ENCODE measurements around the gene TSPO. TPM values are rescaled to one million over a fixed set of nuclear protein-coding genes. Genes with fewer than 3 reads are reported as not detected.

Gene TSPO
- total RNA-seq, 1 experiment from 2014 or later: 396 TPM

DNA sequence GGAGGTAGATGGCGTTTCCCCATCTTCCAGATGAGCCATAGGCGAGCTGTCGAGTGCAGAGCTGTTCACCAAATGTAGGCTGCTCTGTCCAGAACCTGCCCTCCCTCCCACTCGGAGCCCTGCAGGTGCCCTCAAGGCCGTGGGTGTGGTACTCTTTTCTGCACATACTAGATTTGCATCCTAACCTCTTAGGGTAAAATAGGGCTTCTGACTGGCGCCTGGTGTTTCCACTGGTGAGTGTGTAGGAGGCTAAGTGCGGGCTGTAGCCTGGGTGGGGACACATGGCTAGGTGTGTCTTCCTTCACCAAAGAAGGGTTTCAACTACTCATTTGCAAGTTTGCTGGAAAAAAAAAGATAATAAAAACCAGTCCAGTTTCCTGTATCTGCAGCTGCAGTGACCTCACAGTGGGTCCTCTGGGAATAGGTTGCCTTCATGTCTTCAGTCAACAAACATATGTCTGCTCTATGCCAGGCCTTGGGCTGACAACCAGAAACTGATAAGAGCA, 32.4 kb upstream of the TSPO start:
- Histone ChIP-seq H3K4me3 (no peak overlapping the region), H3K9me3 (replicated peaks) (no peaks in the 10 kb centered on the region), H3K27ac (no peak overlapping the region), H3K36me3 (no peaks in the 10 kb centered on the region), H3K27me3 (replicated peaks) (no peaks in the 10 kb centered on the region), H3K4me1 (replicated peaks) (no peaks in the 10 kb centered on the region)
- DNase-seq (ENCODE audit: low read depth in 1 of 2, low spot score in 2 of 2): no peak

DNA sequence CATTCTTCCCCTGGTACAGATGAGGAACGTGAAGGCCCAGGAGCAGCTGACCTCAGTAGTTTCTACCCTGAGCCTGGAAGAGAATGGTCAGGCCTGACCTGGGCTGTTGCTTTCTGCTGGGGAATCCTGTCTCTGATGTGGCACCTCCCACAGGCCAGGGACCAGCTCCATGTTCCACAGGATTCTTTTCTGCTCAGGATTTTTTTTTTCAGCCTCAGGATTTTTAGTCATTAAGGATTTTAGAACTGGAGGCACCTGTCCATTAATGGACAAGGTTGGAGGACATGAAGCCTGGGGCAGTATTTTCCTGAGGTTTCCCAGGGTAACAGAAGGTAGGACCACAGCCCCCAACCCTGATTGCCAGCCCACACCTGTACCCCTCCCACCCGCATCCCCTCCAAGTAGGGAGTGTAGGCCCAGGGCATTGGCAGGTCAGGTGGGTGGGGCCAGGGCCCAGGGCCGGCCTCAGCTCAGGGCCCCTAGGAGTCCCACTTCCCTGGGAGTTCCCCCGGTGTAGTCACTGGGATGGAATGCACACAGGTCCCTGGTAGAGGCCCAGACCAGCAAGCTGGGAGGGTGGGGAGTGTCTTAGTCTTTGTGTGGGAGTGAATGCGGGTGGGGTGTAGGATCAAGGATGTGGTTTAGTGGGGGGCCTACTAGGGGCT, 24.7 kb upstream of the TSPO start:
- peak; percentile 73 to 93 for DNase-seq (ENCODE audit: low read depth in 1 of 2, low spot score in 2 of 2)

DNA sequence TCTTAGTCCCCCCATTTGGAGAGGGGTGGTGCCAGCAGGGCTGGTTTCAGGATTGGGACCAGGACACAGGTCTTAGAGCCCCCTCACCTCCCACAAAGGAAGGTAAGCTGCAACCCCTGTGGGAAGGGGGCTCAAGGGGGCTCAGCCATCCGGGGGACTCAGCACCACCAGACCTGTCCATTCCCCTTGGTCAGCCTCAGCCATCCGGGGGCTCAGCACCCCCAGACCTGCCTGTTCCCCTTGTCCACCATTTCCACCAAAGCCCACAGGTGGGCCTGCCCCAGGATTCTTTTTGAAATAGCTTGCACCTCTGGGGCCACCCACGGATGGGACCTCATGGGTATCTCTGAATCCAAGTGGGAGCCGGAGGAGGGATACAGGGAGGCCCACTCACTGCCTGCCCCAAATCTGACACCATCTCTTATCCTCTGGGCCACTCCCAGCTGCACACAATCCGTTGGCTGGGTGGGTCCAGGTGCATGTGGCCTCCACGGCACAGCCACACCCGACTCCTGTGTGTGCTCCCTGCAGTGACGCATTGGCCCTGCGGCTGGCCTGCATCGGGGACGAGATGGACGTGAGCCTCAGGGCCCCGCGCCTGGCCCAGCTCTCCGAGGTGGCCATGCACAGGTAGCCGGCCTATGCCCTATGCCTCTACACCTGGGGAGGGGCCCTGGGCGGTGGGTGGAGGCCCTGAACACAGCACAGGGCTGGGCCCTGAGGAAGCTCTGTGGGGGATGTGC, 24.0 kb upstream of the TSPO start:
- Histone ChIP-seq H3K27me3 (replicated peaks) (no peaks in the 10 kb centered on the region), H3K27ac (peak overlapping the region; percentile 84), H3K4me3 (no peak overlapping the region), H3K9me3 (replicated peaks) (no peaks in the 10 kb centered on the region), H3K4me1 (replicated peaks) (peaks cover 34% of the 10 kb centered on the region), H3K36me3 (peaks cover 7% of the 10 kb centered on the region; the same call in 1 of the 2 replicates)
- DNase-seq (ENCODE audit: low read depth in 1 of 2, low spot score in 2 of 2): no peak

More for the DNA sequence above, 24.7 kb upstream of the TSPO start:
- Histone ChIP-seq H3K9me3 (replicated peaks) (no peaks in the 10 kb centered on the region), H3K27ac (peak overlapping the region; percentile 84), H3K36me3 (peaks cover 7% of the 10 kb centered on the region; the same call in 1 of the 2 replicates), H3K27me3 (replicated peaks) (no peaks in the 10 kb centered on the region), H3K4me1 (replicated peaks) (peaks cover 34% of the 10 kb centered on the region), H3K4me3 (no peak overlapping the region)

DNA sequence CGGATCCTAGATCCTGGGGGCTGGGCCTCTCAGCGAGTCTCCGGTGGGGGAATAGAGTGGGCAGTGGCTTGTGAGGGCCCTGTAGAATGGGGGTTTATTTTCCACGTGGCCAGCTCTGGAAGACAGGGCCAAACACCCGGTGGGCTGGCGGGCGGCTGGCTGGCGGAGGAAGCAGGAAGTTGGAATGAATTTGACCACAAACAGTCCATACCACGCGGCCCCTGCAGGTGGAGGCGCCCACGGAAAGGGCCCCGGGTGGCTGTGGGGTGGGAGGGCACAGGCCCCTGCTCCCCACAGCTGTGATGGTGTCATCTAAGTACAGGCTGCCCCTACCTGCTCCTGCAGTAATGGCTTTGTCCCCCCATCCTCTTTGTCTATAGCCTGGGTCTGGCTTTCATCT, 23.2 kb upstream of the TSPO start:
- Histone ChIP-seq H3K36me3 (peaks cover 12% of the 10 kb centered on the region; the same call in 1 of the 2 replicates), H3K9me3 (replicated peaks) (no peaks in the 10 kb centered on the region), H3K27ac (no peak overlapping the region), H3K4me1 (replicated peaks) (peaks cover 34% of the 10 kb centered on the region), H3K27me3 (replicated peaks) (no peaks in the 10 kb centered on the region), H3K4me3 (no peak overlapping the region)
- DNase-seq (ENCODE audit: low read depth in 1 of 2, low spot score in 2 of 2): no peak

DNA sequence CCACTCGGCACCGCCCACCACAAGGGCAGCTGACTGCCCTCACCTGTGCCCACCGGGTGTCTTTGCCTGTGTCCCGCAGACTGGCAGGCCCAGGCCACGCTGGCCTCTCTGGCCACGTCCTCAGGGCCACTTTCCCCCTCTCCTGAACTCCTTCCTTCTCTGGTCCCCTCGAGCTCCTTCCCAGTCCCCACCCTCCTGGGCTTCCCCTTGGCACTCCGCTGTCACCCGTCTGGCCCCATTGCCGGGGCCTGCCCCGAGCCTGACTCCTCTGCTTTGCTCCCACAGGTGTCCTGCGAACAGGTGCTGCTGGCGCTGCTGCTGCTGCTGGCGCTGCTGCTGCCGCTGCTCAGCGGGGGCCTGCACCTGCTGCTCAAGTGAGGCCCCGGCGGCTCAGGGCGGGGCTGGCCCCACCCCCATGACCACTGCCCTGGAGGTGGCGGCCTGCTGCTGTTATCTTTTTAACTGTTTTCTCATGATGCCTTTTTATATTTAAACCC, 22.4 kb upstream of the TSPO start:
- no peak overlapping the region for H3K27ac ChIP-seq

DNA sequence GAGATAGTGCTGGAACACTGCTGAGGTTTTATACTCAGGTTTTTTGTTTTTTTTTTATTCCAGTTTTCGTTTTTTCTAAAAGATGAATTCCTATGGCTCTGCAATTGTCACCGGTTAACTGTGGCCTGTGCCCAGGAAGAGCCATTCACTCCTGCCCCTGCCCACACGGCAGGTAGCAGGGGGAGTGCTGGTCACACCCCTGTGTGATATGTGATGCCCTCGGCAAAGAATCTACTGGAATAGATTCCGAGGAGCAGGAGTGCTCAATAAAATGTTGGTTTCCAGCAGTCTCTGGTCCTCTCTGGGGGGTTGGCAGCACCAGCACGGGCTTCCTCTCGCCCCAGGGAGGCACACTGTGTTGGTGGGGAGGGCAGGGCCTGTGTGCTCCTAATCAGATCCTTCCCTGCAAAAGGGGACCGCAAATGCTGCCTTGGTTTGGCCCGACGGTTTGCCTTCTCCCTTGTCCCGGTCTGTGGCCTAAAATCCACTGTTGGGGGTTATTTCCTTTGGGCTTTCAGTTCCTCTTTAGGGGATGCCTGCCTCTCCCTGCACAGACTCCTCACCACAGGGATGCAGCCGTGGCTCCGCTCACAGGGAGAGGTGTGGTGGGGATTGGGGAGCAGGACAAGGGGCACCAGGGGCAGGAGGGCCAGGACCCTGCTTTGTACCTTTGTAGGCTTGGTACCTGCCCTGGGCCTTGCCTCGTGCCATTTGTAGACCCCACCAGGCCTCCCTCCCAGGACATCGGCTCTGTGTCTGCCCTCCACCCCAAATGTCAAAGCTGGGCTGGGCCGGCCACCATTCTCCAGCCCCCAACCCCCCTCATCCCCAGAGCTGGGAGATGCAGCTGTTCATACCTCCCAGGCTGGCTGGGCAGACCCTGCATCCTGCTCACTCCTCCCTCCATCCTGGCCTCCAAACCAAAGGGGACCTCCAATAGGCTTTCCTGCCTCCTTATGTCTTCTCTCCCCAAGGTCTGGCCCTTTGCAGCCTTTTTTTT, 21.6 kb upstream of the TSPO start:
- H3K27ac ChIP-seq: no peak overlapping the region
- H3K4me1 ChIP-seq (replicated peaks): peaks cover 27% of the 10 kb centered on the region
- peaks cover 22% of the 10 kb centered on the region for H3K36me3 ChIP-seq
- H3K9me3 ChIP-seq (replicated peaks): no peaks in the 10 kb centered on the region
- no peak for DNase-seq (ENCODE audit: low read depth in 1 of 2, low spot score in 2 of 2)
- H3K27me3 ChIP-seq (replicated peaks): no peaks in the 10 kb centered on the region
- no peak overlapping the region for H3K4me3 ChIP-seq

More for the DNA sequence above, 22.4 kb upstream of the TSPO start:
- Histone ChIP-seq H3K9me3 (replicated peaks) (no peaks in the 10 kb centered on the region), H3K27me3 (replicated peaks) (no peaks in the 10 kb centered on the region), H3K36me3 (peaks cover 16% of the 10 kb centered on the region; the same call in 1 of the 2 replicates), H3K4me1 (replicated peaks) (peaks cover 34% of the 10 kb centered on the region), H3K4me3 (no peak overlapping the region)
- DNase-seq (ENCODE audit: low read depth in 1 of 2, low spot score in 2 of 2): no peak

DNA sequence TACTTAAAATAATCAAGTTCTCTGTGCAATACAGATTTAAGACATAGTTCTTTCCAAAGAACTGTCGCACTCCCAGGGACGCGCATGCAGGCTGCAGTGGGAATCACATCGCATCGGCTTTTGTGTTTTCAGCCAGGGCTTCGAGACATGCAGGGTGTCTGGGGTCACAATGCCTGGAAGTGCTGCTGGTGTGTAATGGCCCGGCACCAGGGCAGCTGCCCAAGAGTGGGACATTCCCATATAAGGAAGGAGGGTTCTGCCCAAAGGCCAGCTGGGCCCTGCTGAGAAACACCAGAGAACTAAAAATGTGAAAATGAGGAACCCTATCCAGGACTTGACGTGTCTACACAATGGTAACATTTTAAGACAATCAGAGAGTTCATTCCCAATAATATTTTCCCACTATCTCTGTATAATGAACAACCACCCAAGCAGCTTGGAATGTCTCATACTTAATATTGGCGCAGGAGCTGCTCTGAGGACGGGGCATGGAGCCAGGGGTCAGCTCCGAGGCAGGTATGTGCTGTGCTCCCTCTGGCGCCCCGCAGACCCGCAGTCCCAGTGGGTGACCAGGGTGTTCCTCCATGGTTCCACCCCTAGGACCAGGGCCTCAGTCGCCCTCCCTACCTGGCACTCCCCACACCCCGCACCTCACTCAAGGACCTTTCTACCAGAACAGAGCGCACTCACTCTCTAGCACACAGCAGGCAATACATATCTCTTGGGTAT, 19.4 kb upstream of the TSPO start:
- peaks cover 12% of the 10 kb centered on the region for H3K4me1 ChIP-seq (replicated peaks)
- H3K4me3 ChIP-seq: no peak overlapping the region
- H3K36me3 ChIP-seq: peaks cover 41% of the 10 kb centered on the region
- H3K9me3 ChIP-seq (replicated peaks): no peaks in the 10 kb centered on the region
- no peak for DNase-seq (ENCODE audit: low read depth in 1 of 2, low spot score in 2 of 2)
- H3K27ac ChIP-seq: no peak overlapping the region
- no peaks in the 10 kb centered on the region for H3K27me3 ChIP-seq (replicated peaks)

DNA sequence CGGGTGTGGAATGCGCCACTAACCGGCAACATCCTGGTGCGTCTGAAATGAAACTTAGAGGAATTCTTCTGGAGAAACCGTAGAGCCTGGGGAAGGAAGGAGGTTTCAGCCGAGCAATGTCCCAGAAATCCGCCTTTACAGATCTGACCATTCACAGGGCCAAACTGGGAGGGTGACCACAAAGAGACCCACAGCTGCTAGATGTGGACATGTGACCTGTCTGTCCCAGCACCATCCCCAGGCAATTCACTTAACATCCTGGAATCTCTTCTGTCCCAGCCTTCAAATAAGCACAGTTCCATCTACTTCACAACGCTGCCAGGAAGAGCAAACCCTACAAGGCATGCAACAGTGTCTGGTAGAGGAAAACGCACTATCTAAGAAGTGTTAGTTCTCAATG, 18.0 kb upstream of the TSPO start:
- DNase-seq (ENCODE audit: low read depth in 1 of 2, low spot score in 2 of 2): no peak
- H3K27ac ChIP-seq: no peak overlapping the region
- H3K4me3 ChIP-seq: no peak overlapping the region
- peaks cover 52% of the 10 kb centered on the region for H3K36me3 ChIP-seq
- no peaks in the 10 kb centered on the region for H3K27me3 ChIP-seq (replicated peaks)
- no peaks in the 10 kb centered on the region for H3K4me1 ChIP-seq (replicated peaks)
- H3K9me3 ChIP-seq (replicated peaks): no peaks in the 10 kb centered on the region

DNA sequence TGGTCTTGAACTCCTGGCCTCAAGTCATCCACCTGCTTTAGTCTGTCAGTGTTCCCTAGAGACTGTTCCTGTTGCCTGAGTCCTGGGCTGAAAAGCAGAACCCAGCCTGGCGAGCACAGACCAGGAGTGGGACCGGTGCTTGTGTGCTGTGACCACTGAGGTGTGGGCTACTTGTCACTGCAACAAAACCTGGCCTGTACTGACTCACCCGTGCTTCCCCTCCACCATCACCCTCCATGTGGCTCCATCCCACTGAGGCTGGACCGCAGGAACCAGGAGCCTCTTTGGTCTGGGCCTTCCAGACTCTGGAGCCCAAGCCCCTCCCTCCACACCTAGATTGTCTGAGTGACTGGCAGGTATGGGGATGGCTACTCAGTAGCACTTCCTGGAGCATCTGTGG, 16.8 kb upstream of the TSPO start:
- Histone ChIP-seq H3K4me3 (no peak overlapping the region), H3K9me3 (replicated peaks) (no peaks in the 10 kb centered on the region), H3K36me3 (peaks cover 61% of the 10 kb centered on the region), H3K27ac (no peak overlapping the region), H3K4me1 (replicated peaks) (no peaks in the 10 kb centered on the region), H3K27me3 (replicated peaks) (no peaks in the 10 kb centered on the region)
- no peak for DNase-seq (ENCODE audit: low read depth in 1 of 2, low spot score in 2 of 2)

DNA sequence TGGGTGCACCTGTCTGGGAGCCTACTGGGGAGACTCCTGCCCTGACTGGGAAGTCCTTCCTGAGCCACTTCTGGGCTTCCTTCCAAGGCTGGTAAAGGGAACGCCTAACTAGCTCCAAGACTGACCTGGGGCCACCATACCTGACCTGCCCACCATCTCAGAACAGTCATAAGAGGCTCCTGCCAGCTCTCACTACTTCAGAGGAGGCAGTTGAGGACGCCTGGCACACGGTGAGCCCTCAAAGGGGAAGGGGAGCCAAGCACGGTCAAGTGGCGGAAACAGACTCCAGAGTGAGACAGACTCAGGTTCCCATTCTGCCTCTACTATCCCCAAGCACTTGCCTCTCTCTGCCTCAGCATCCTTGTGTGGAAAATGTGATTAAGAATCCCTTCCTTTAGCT, 15.8 kb upstream of the TSPO start:
- no peak for DNase-seq (ENCODE audit: low read depth in 1 of 2, low spot score in 2 of 2)
- Histone ChIP-seq H3K27ac (no peak overlapping the region), H3K27me3 (replicated peaks) (no peaks in the 10 kb centered on the region), H3K4me3 (no peak overlapping the region), H3K4me1 (replicated peaks) (no peaks in the 10 kb centered on the region), H3K36me3 (peaks cover 67% of the 10 kb centered on the region), H3K9me3 (replicated peaks) (no peaks in the 10 kb centered on the region)

DNA sequence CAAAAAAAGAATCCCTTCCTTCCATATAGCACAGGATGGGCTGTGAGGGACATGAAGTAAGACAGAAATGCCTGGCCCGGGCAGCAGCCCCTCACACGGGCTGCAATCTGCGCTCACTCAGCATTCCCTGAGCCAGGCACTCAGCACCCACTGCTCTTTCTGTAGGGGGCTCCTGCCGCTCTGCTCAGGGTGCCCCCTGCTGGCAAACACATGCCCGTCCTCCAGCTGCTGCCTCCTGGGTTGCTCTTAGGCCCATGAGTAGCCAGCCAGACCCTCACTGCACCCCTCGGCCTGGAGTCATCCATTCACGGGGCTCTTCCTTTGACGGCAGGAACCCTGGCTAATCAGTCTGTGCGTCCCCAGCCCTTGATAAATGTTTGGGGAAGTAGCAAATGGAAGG, 15.1 kb upstream of the TSPO start:
- Histone ChIP-seq H3K4me3 (no peak overlapping the region), H3K9me3 (replicated peaks) (no peaks in the 10 kb centered on the region), H3K27ac (no peak overlapping the region), H3K36me3 (peaks cover 65% of the 10 kb centered on the region), H3K27me3 (replicated peaks) (no peaks in the 10 kb centered on the region), H3K4me1 (replicated peaks) (no peaks in the 10 kb centered on the region)
- DNase-seq (ENCODE audit: low read depth in 1 of 2, low spot score in 2 of 2): peak in 1 of 2 experiments; percentile 37

DNA sequence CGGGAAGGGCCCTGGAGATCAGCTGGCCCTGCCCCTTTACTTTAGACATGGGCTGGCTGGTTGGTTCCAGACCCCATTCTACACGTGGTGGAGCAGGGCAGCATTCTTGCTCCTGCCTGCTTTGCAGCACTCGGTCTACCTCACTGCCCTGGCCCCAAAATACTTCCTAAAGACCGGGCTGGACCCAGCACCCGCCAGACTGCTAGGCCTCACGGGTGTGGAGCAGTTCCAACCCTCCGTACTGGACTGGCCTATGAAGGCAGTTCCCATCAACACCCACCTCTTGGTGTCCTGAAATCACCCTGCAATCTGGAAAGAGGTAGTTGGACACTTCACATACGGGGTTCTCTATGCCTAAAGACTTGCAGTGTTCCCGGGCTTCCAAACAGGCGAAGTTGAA, 14.6 kb upstream of the TSPO start:
- H3K4me1 ChIP-seq (replicated peaks): no peaks in the 10 kb centered on the region
- no peaks in the 10 kb centered on the region for H3K9me3 ChIP-seq (replicated peaks)
- H3K27me3 ChIP-seq (replicated peaks): no peaks in the 10 kb centered on the region
- no peak for DNase-seq (ENCODE audit: low read depth in 1 of 2, low spot score in 2 of 2)
- H3K27ac ChIP-seq: no peak overlapping the region
- H3K4me3 ChIP-seq: no peak overlapping the region
- H3K36me3 ChIP-seq: peaks cover 65% of the 10 kb centered on the region

Data from SJSA1 (cell line).